ENCODE measurements around the gene ATG9B. TPM values are rescaled to one million over a fixed set of nuclear protein-coding genes. Genes with fewer than 3 reads are reported as not detected.

The ATG9B gene
- total and polyA plus RNA-seq, 9 of the 15 experiments (the other 6 are each of a cell fraction or from before 2014, with no cell fraction given) = 0.29 to 8.0 (median 2.1) TPM

DNA sequence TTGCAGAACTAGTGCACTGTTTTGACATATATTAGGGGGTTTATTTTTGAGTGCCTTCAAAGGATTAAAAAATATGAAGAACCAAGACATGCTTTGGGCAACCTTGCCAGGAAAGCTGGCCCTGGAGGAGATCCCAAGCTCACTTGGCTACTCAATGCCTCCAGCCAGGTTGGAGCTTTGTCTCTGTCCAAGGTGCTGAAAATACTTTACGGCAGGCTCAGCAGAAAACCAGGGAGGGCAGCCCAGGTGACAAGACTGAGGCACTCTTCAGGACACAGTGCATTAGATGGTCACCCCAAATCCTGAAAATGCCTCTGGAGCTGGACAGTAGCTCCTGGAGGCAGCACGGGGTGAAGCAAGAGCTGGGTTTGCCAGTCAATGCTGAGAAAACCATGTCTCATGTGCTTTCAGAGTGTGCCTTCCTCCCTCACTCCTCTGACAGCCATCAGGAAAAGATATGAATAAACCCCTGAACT is 40.4 kb downstream of the ATG9B start (continued):
- TF ChIP-seq, protein P1, sequence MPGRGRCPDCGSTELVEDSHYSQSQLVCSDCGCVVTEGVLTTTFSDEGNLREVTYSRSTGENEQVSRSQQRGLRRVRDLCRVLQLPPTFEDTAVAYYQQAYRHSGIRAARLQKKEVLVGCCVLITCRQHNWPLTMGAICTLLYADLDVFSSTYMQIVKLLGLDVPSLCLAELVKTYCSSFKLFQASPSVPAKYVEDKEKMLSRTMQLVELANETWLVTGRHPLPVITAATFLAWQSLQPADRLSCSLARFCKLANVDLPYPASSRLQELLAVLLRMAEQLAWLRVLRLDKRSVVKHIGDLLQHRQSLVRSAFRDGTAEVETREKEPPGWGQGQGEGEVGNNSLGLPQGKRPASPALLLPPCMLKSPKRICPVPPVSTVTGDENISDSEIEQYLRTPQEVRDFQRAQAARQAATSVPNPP (IDR thresholded peaks at IDR 0.05; ENCODE audit: borderline replicate concordance, insufficient read depth, insufficient read length) = no peak
- no peak for TF ChIP-seq FUS (optimal IDR thresholded peaks at IDR 0.05; ENCODE audit: low read depth, low read length)
- no peak for TF ChIP-seq ZHX1 (conservative IDR thresholded peaks at IDR 0.05; ENCODE audit: low read length)
- no peak for TF ChIP-seq KLF16 (IDR thresholded peaks at IDR 0.05)
- no peak for TF ChIP-seq NR2C1 (IDR thresholded peaks at IDR 0.05)
- 0 out of 2 replicates have a peak, but pooled peaks have one; percentile 9 for TF ChIP-seq NR2C1 (tag; IDR thresholded peaks at IDR 0.05)
- TF ChIP-seq PTBP1 (IDR thresholded peaks at IDR 0.05; ENCODE audit: low read depth, low read length) = no peak
- TF ChIP-seq PRPF4 (IDR thresholded peaks at IDR 0.05; ENCODE audit: insufficient read depth, low read depth, low read length, poor library complexity, severe bottlenecking) = no peak
- no peak for TF ChIP-seq CGGBP1 (CRISPR knock-in tag; IDR thresholded peaks at IDR 0.05)
- TF ChIP-seq CEBPG (CRISPR knock-in tag; IDR thresholded peaks at IDR 0.05) = peak; percentile 29; the same call in 1 of the 2 replicates
- no peak for TF ChIP-seq CEBPG (tag; conservative IDR thresholded peaks at IDR 0.05 in 1 of 2, IDR thresholded peaks at IDR 0.05 in 1 of 2)
- no peak for TF ChIP-seq GTF3C2 (IDR thresholded peaks at IDR 0.05; ENCODE audit: borderline replicate concordance, extremely low read depth, insufficient read length)
- TF ChIP-seq ZBTB17 (CRISPR knock-in tag; IDR thresholded peaks at IDR 0.05) = no peak
- TF ChIP-seq, protein P2, sequence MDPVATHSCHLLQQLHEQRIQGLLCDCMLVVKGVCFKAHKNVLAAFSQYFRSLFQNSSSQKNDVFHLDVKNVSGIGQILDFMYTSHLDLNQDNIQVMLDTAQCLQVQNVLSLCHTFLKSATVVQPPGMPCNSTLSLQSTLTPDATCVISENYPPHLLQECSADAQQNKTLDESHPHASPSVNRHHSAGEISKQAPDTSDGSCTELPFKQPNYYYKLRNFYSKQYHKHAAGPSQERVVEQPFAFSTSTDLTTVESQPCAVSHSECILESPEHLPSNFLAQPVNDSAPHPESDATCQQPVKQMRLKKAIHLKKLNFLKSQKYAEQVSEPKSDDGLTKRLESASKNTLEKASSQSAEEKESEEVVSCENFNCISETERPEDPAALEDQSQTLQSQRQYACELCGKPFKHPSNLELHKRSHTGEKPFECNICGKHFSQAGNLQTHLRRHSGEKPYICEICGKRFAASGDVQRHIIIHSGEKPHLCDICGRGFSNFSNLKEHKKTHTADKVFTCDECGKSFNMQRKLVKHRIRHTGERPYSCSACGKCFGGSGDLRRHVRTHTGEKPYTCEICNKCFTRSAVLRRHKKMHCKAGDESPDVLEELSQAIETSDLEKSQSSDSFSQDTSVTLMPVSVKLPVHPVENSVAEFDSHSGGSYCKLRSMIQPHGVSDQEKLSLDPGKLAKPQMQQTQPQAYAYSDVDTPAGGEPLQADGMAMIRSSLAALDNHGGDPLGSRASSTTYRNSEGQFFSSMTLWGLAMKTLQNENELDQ (CRISPR knock-in tag; IDR thresholded peaks at IDR 0.05; ENCODE audit: borderline replicate concordance) = no peak
- TF ChIP-seq GTF2E2 (tag; IDR thresholded peaks at IDR 0.05) = no peak
- no peak for TF ChIP-seq L3MBTL2 (IDR thresholded peaks at IDR 0.05)
- peak; percentile 13; the same call in 1 of the 2 replicates for TF ChIP-seq ZBTB12 (CRISPR knock-in tag; IDR thresholded peaks at IDR 0.05)
- TF ChIP-seq ZNF785 (CRISPR knock-in tag; IDR thresholded peaks at IDR 0.05) = no peak
